Suprapubic skin (tissue), 3 donors: ENCODE data around the gene HACD2.

Experiments
- CTCF ChIP-seq, 2 donors: fragments of 200-600 bp in 1 of 2; fragments of 450-650 bp in 1 of 2; sonication (generic) in 1 of 2; IDR thresholded peaks; one replicate each; pipeline ENCODE4 v1.5.1; 2016 to 2019; ENCODE audit warnings: antibody characterized with exemption in 2 of 2, mild to moderate bottlenecking in 1 of 2, moderate library complexity in 1 of 2
- EP300 ChIP-seq: sonication (generic); formaldehyde crosslinking; IDR thresholded peaks from one replicate; pipeline ENCODE4 v1.6.1; 2017; ENCODE audit warnings: antibody characterized with exemption

DNA sequence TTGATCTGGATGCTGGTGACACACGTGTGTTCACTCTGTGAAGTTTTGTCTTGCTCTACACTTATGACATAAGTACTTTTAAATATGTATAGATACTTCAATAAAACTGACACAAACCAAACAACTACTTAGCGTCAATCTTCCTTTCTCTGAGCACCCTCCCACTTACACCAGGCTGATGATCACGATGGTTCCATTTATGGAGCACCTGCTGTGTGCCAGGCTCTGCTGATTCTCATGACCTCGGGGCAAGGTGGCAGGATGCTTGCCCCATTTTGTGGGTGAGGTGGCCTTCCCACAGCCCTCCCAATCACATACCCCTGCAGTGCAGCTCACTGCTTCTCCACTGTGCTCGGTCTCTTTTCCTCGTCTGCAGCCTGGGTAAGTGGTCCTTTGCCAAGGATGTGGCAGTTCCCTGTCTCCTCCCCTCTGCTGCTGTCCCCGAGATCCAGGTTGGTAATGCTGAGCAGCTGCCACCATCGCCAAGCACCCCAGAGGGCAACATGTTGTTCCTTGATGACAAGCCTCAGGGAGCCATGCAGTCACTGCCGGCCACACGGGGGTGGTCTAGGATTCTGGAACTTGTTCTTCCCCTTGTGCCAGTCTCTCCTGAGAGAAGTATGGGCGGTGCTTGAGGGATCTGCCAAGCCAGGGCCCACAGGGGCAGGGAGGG, 115.4 kb downstream of the HACD2 start:
- TF ChIP-seq CTCF (IDR thresholded peaks at IDR 0.05) (no peak), EP300 (no peak)
